ENCODE data around the gene PLOD3.

PLOD3 gene

GRCh38 chr7:101163279-101164070, 53.9 kb downstream of the PLOD3 start:
- DNase-seq, result peak; percentile 54

GRCh38 chr7:101162551-101163278, 54.7 kb downstream of the PLOD3 start:
- DNase-seq, result peak; percentile 60

GRCh38 chr7:101161692-101162471, 55.5 kb downstream of the PLOD3 start:
- DNase-seq, result no peak

GRCh38 chr7:101160910-101161309, 56.5 kb downstream of the PLOD3 start:
- no peak for DNase-seq

- DNase-seq, result no peak
These were observed 57.4 kb downstream of the PLOD3 start for GRCh38 chr7:101159696-101160674.

GRCh38 chr7:101156866-101157589, 60.4 kb downstream of the PLOD3 start:
- no peak for DNase-seq

- no peak for DNase-seq
These were observed 61.1 kb downstream of the PLOD3 start for GRCh38 chr7:101156277-101156676.
